ENCODE data around the gene DHRS11. TPM values are rescaled to one million over a fixed set of nuclear protein-coding genes. Genes with fewer than 3 reads are reported as not detected.

Gene DHRS11
- total and polyA plus RNA-seq, 2 of the 4 experiments (the other 2 are of a cell fraction), result 7.0 to 14.5 TPM

DNA sequence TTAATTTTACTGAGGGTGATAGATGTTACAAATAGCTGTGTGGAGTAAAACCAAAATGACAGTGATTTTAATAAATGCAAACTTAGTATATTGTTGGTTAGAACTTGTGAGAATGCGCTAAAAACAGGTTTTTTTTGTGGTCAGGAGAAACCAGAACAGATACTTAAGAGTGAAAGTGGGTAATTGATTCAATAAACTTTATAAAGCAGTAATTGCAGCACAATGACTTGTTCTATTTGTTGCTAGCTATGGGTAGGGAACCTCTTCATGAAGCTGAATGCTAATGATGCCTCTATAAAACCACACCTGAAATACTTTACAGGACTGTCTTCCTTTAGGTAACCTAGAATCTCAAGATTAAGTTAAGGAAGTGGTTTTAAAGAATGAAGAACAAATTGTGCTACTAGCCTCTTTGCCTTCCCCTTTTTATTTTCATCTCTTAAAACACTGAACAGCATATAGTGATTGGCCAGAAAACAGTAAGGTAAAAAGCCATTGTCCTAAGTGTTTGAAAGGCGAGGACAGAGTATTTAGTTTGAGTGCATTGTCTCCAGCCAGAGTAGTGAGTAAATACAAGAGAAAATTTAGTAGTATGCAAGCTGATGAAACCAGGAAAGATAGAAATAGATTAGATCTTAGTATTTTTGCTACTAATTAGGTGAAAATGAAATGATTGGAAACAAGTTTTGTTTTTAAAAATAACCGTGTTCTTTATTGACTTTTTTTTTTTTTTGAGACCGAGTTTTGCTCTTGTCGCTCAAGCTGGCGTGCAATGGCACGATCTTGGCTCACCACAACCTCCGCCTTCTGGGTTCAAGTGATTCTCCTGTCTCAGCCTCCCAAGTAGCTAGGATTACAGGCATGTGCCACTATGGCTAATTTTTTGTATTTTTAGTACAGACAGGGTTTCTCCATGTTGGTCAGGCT is 40.9 kb upstream of the DHRS11 start:
- no peak overlapping the region for H3K23ac ChIP-seq (ENCODE audit: low read depth, low read length)
- no peaks in the 10 kb centered on the region for H3K27me3 ChIP-seq (ENCODE audit: control insufficient read depth, insufficient read depth, low read length)
- no peak overlapping the region for H2BK5ac ChIP-seq (ENCODE audit: low read depth, low read length, poor library complexity, severe bottlenecking)
- DNase-seq (no peak), ATAC-seq (ENCODE audit: low read depth) (no peak)
- H3K9me1 ChIP-seq (ENCODE audit: insufficient read depth, low read length), result no peaks in the 10 kb centered on the region
- intact Hi-C loops (cut with micrococcal nuclease), result no loop called here
- H4K8ac ChIP-seq (ENCODE audit: low read depth in 2 of 2, low read length in 2 of 2), result no peak overlapping the region
- H4K20me1 ChIP-seq (ENCODE audit: insufficient read depth, low read length), result peaks cover 95% of the 10 kb centered on the region
- no peaks in the 10 kb centered on the region; the same call in 1 of the 2 replicates for H3K4me1 ChIP-seq (ENCODE audit: control insufficient read depth, insufficient read depth, low read length)
- WGBS, 2 experiments (ENCODE audit: extremely low coverage in 2 of 2, insufficient read length in 1 of 2), result 100% methylated on average over 1 of the region's 8 CpGs; no CpG with 5 or more reads in 1 of the 2 experiments
- peaks cover 11% of the 10 kb centered on the region for H3K36me3 ChIP-seq (ENCODE audit: control insufficient read depth, insufficient read depth, low read length)
- peaks cover 4 to 16% of the 10 kb centered on the region in 2 experiments; a peak in 3 of 4 replicates for H3K79me1 ChIP-seq (ENCODE audit: low read depth in 1 of 2, low read length in 2 of 2)
- no peak overlapping the region for H2AK9ac ChIP-seq (replicated peaks; ENCODE audit: low read depth, low read length, poor library complexity)
- H3K4ac ChIP-seq (ENCODE audit: low read depth, low read length), result no peak overlapping the region
- H3K4me2 ChIP-seq (ENCODE audit: low read depth, low read length), result no peak overlapping the region
- ChIA-PET CTCF (no interaction called here), POLR2A (ENCODE audit: unreplicated experiment) (interaction anchor here (0.6 kb wide), 1 partner anchor 65 kb away, joined by 3 read pairs; no protein-coding TSS in a partner anchor)
- no peak overlapping the region for H4K91ac ChIP-seq (ENCODE audit: insufficient read depth, low read depth, low read length)
- dilution Hi-C loops (cut with HindIII; ENCODE audit: low sequenced_read_pairs, unreplicated experiment), result no loop called here
- H3K14ac ChIP-seq (replicated peaks; ENCODE audit: low read depth, low read length), result no peak overlapping the region
- no peak overlapping the region for H2BK120ac ChIP-seq (ENCODE audit: low read depth, low read length)
- no peak overlapping the region for H2AK5ac ChIP-seq (ENCODE audit: low read depth, low read length)
- no peak overlapping the region for H3K9ac ChIP-seq (ENCODE audit: low read depth, low read length)
- BruUV-seq (replicated peaks), result no TSS peak
- no peak overlapping the region for H2BK20ac ChIP-seq (ENCODE audit: low read depth, low read length)
- in situ Hi-C loops (cut with MboI; ENCODE audit: low sequenced_read_pairs), result no loop called here
- H2AFZ ChIP-seq (replicated peaks; ENCODE audit: low read length, poor library complexity), result no peak overlapping the region
- no peak overlapping the region for H3K18ac ChIP-seq (ENCODE audit: low read depth, low read length)
- H3K4me3 ChIP-seq (ENCODE audit: insufficient read depth, low read depth, low read length), result no peak overlapping the region
- no peaks in the 10 kb centered on the region for H3K9me3 ChIP-seq (ENCODE audit: control insufficient read depth, insufficient read depth, low read length)
- no peak overlapping the region for H2BK15ac ChIP-seq (ENCODE audit: low read depth, low read length)
- H4K5ac ChIP-seq (ENCODE audit: low read depth, low read length), result no peak overlapping the region
- H3K56ac ChIP-seq (ENCODE audit: extremely low read depth, insufficient read depth, low read length), result no peak overlapping the region
- TF ChIP-seq CEBPB (IDR thresholded peaks at IDR 0.05; ENCODE audit: low read depth, low read length) (no peak), MAZ (IDR thresholded peaks at IDR 0.05; ENCODE audit: borderline replicate concordance, low read depth, low read length) (no peak), MXI1 (IDR thresholded peaks at IDR 0.05; ENCODE audit: borderline replicate concordance, low read depth, low read length) (no peak), SMC3 (IDR thresholded peaks at IDR 0.05; ENCODE audit: low read depth, low read length) (no peak), POLR2A (IDR thresholded peaks at IDR 0.05; ENCODE audit: low read depth, low read length) (no peak), NFE2L2 (IDR thresholded peaks at IDR 0.05; ENCODE audit: low read depth, low read length) (no peak), RFX5 (IDR thresholded peaks at IDR 0.05; ENCODE audit: low read depth, low read length) (no peak), MAFK (IDR thresholded peaks at IDR 0.05; ENCODE audit: low read depth, low read length) (no peak), RAD21 (IDR thresholded peaks at IDR 0.05; ENCODE audit: low read length) (no peak), BHLHE40 (IDR thresholded peaks at IDR 0.05; ENCODE audit: low read depth, low read length) (no peak), RCOR1 (IDR thresholded peaks at IDR 0.05; ENCODE audit: insufficient replicate concordance, low read length) (no peak), FOS (IDR thresholded peaks at IDR 0.05; ENCODE audit: low read depth, low read length) (no peak), CHD1 (IDR thresholded peaks at IDR 0.05; ENCODE audit: low read depth, low read length) (no peak)
- TF ChIP-seq, protein P1, sequence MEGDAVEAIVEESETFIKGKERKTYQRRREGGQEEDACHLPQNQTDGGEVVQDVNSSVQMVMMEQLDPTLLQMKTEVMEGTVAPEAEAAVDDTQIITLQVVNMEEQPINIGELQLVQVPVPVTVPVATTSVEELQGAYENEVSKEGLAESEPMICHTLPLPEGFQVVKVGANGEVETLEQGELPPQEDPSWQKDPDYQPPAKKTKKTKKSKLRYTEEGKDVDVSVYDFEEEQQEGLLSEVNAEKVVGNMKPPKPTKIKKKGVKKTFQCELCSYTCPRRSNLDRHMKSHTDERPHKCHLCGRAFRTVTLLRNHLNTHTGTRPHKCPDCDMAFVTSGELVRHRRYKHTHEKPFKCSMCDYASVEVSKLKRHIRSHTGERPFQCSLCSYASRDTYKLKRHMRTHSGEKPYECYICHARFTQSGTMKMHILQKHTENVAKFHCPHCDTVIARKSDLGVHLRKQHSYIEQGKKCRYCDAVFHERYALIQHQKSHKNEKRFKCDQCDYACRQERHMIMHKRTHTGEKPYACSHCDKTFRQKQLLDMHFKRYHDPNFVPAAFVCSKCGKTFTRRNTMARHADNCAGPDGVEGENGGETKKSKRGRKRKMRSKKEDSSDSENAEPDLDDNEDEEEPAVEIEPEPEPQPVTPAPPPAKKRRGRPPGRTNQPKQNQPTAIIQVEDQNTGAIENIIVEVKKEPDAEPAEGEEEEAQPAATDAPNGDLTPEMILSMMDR (conservative IDR thresholded peaks at IDR 0.05; ENCODE audit: low read depth, low read length), result no peak
- TF ChIP-seq, protein P2, sequence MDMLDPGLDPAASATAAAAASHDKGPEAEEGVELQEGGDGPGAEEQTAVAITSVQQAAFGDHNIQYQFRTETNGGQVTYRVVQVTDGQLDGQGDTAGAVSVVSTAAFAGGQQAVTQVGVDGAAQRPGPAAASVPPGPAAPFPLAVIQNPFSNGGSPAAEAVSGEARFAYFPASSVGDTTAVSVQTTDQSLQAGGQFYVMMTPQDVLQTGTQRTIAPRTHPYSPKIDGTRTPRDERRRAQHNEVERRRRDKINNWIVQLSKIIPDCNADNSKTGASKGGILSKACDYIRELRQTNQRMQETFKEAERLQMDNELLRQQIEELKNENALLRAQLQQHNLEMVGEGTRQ (IDR thresholded peaks at IDR 0.05; ENCODE audit: low read depth, low read length), result no peak
- H3K27ac ChIP-seq (ENCODE audit: insufficient read depth, low read length), result no peak overlapping the region
